GM12878 (cell line): ENCODE measurements around the gene BCAS4. TPM values are rescaled to one million over a fixed set of nuclear protein-coding genes. Genes with fewer than 3 reads are reported as not detected.

Source experiments
- ASH2L ChIP-seq: fragments of 300-600, 200-600 bp; sonication (generic); IDR thresholded peaks from 2 replicates; pipeline ENCODE4 v1.6.1; 2017; ENCODE audit warnings: low read depth, mild to moderate bottlenecking, borderline replicate concordance
- CEBPZ ChIP-seq: fragments of 150-350 bp; IDR thresholded peaks from 2 replicates; pipeline ENCODE4 v1.6.1; 2016; ENCODE audit warnings: low read depth, low read length
- CREB1 ChIP-seq: IDR thresholded peaks from 2 replicates; pipeline ENCODE4 v1.6.1; 2012; ENCODE audit warnings: low read depth, mild to moderate bottlenecking, inconsistent platforms
- HDAC6 ChIP-seq: fragments of 200-600 bp; sonication (generic); IDR thresholded peaks from one replicate; pipeline ENCODE4 v1.8.0; 2017; ENCODE audit warnings: antibody characterized with exemption; ENCODE audit not compliant: unreplicated experiment
- IKZF2 ChIP-seq, 2 experiments: fragments of 450-650 bp; IDR thresholded peaks; 2 replicates each; pipeline ENCODE4 v1.6.1; 2017; ENCODE audit warnings: mild to moderate bottlenecking in 2 of 2, moderate library complexity in 2 of 2
- KLF5 ChIP-seq: fragments of 450-650 bp; IDR thresholded peaks from 2 replicates; pipeline ENCODE4 v1.6.1; 2014; ENCODE audit warnings: mild to moderate bottlenecking; ENCODE audit not compliant: partially characterized antibody
- MLLT1 ChIP-seq: fragments of 450-650 bp; IDR thresholded peaks from 2 replicates; pipeline ENCODE4 v1.6.1; 2016; ENCODE audit warnings: mild to moderate bottlenecking
- NKRF ChIP-seq: fragments of 450-650 bp; conservative IDR thresholded peaks from 2 replicates; pipeline ENCODE4 v1.6.1; 2017; ENCODE audit warnings: mild to moderate bottlenecking, moderate library complexity
- NR2F1 ChIP-seq: fragments of 450-650 bp; conservative IDR thresholded peaks from 2 replicates; pipeline ENCODE4 v1.6.1; 2017; ENCODE audit warnings: mild to moderate bottlenecking
- POLR2A ChIP-seq: IDR thresholded peaks from 2 replicates; pipeline ENCODE4 v1.6.1; 2011; ENCODE audit warnings: low read depth, mild to moderate bottlenecking, low read length
- RELB ChIP-seq: fragments of 450-650 bp; IDR thresholded peaks from 2 replicates; pipeline ENCODE4 v1.6.1; 2017; ENCODE audit warnings: low read depth, mild to moderate bottlenecking, moderate library complexity
- SKIL ChIP-seq: fragments of 450-650 bp; IDR thresholded peaks from 2 replicates; pipeline ENCODE4 v1.6.1; 2017; ENCODE audit warnings: mild to moderate bottlenecking, low read depth, inconsistent platforms; ENCODE audit not compliant: poor library complexity, severe bottlenecking
- STAT1 ChIP-seq: fragments of 450-650 bp; conservative IDR thresholded peaks from 2 replicates; pipeline ENCODE4 v1.6.1; 2014; ENCODE audit warnings: antibody characterized with exemption, mild to moderate bottlenecking
- TARDBP ChIP-seq: IDR thresholded peaks from 2 replicates; pipeline ENCODE4 v1.6.1; 2016; ENCODE audit warnings: borderline replicate concordance
- ZBTB4 ChIP-seq: fragments of 450-650 bp; formaldehyde crosslinking; IDR thresholded peaks from 2 replicates; pipeline ENCODE4 v1.4.0; 2022; ENCODE audit warnings: mild to moderate bottlenecking, moderate library complexity
- polyA plus RNA-seq, 11 experiments: library from polyadenylated mRNA; depleted of rRNA in 4 of 11; unstranded in 6 of 11; stranded (reverse) in 5 of 11; fragments of >200 nt; fragmentation: Nextera tagmentation in 4 of 11; fragmentation: Illumina TruSeq in 1 of 11; extraction: Ambion mirVana in 4 of 11; extraction: Trizol in 1 of 11; gene quantifications; 1 replicate in 1 of 11; 2 replicates in 10 of 11; pipeline versions ENCODE4 v1.2.1 to v1.2.3, GENCODE V29; 2011 to 2016; ENCODE audit warnings: inconsistent platforms in 2 of 11, missing spikeins in 2 of 11, low read depth in 1 of 11
- total RNA-seq, 4 experiments: library from RNA; depleted of rRNA in 3 of 4; stranded (reverse); fragments of >200 nt in 3 of 4; fragmentation: Illumina TruSeq in 1 of 4; extraction: Trizol in 1 of 4; gene quantifications; 2 replicates each; pipeline versions ENCODE4 v1.2.1 to v1.2.3, GENCODE V29; 2013 to 2021

BCAS4 gene
- total and polyA plus RNA-seq, 10 of the 15 experiments (the other 5 are each of a cell fraction or from before 2014, with no cell fraction given), result 14.8 to 214 (median 65.3) TPM

GRCh38 chr20:50844430-50845100 lies 49.7 kb downstream of the BCAS4 start (continued):
- TF ChIP-seq IKZF2 (IDR thresholded peaks at IDR 0.05) (peak; percentile 90 to 93), CREB1 (peak; percentile 61; the same call in 1 of the 2 replicates), CEBPZ (no peak), RELB (peak; percentile 69; the same call in 1 of the 2 replicates), HDAC6 (no peak), MLLT1 (no peak), NR2F1 (peak; percentile 61; the same call in 1 of the 2 replicates), TARDBP (peak; percentile 72; the same call in 1 of the 2 replicates), ZBTB4 (no peak), SKIL (peak; percentile 92), NKRF (no peak), POLR2A (peak; percentile 73), STAT1 (no peak), KLF5 (no peak), ASH2L (no peak)
